GM12892 (cell line): ENCODE data around the gene VWA7.

ENCODE experiments used
- POLR2A ChIP-seq: IDR thresholded peaks from 2 replicates; pipeline ENCODE4 v1.6.1; 2011; ENCODE audit warnings: low read depth, low read length, control low read depth
- POLR2AphosphoS5 ChIP-seq: IDR thresholded peaks from 2 replicates; pipeline ENCODE4 v1.6.1; 2011; ENCODE audit warnings: low read depth, low read length, control low read depth
- TAF1 ChIP-seq: IDR thresholded peaks from 2 replicates; pipeline ENCODE4 v1.6.1; 2011; ENCODE audit warnings: low read depth, mild to moderate bottlenecking, control low read depth, low read length, borderline replicate concordance

GRCh38 chr6:31767096-31767645 lies 10.0 kb downstream of the VWA7 start:
- TF ChIP-seq POLR2A (no peak), POLR2AphosphoS5 (no peak), TAF1 (no peak)
